ENCODE results near the gene H1-8.

Gene H1-8

GRCh38 chr3:129533406-129533805 lies 9.6 kb upstream of the H1-8 start:
- H3K4me3 ChIP-seq (ENCODE audit: low read depth, low read length): no peak overlapping the region
- no peaks in the 10 kb centered on the region for H3K9me3 ChIP-seq
- H3K4me1 ChIP-seq: no peaks in the 10 kb centered on the region
- no peaks in the 10 kb centered on the region for H3K27me3 ChIP-seq
- DNase-seq: no peak
- no peak for TF ChIP-seq CTCF (IDR thresholded peaks at IDR 0.05; ENCODE audit: low read depth, low read length)
- no peaks in the 10 kb centered on the region for H3K36me3 ChIP-seq

- Histone ChIP-seq H3K4me1 (no peaks in the 10 kb centered on the region), H3K9me3 (no peaks in the 10 kb centered on the region), H3K4me3 (ENCODE audit: low read depth, low read length) (no peak overlapping the region), H3K36me3 (no peaks in the 10 kb centered on the region), H3K27me3 (no peaks in the 10 kb centered on the region)
- no peak for TF ChIP-seq CTCF (IDR thresholded peaks at IDR 0.05; ENCODE audit: low read depth, low read length)
- DNase-seq: no peak
Measured at GRCh38 chr3:129534428-129535027, 8.4 kb upstream of the H1-8 start.

- Histone ChIP-seq H3K27me3 (no peaks in the 10 kb centered on the region), H3K4me1 (no peaks in the 10 kb centered on the region), H3K9me3 (no peaks in the 10 kb centered on the region), H3K4me3 (ENCODE audit: low read depth, low read length) (no peak overlapping the region), H3K36me3 (no peaks in the 10 kb centered on the region)
- TF ChIP-seq CTCF (IDR thresholded peaks at IDR 0.05; ENCODE audit: low read depth, low read length): no peak
- DNase-seq: no peak
Measured at GRCh38 chr3:129535075-129535474, 7.9 kb upstream of the H1-8 start.

- Histone ChIP-seq H3K4me1 (no peaks in the 10 kb centered on the region), H3K36me3 (no peaks in the 10 kb centered on the region), H3K4me3 (ENCODE audit: low read depth, low read length) (no peak overlapping the region), H3K9me3 (no peaks in the 10 kb centered on the region), H3K27me3 (no peaks in the 10 kb centered on the region)
- no peak for DNase-seq
- TF ChIP-seq CTCF (IDR thresholded peaks at IDR 0.05; ENCODE audit: low read depth, low read length): no peak
Measured at GRCh38 chr3:129536374-129536667, 6.7 kb upstream of the H1-8 start.

- DNase-seq: no peak
- no peaks in the 10 kb centered on the region for H3K36me3 ChIP-seq
- no peaks in the 10 kb centered on the region for H3K27me3 ChIP-seq
- H3K4me3 ChIP-seq (ENCODE audit: low read depth, low read length): no peak overlapping the region
- TF ChIP-seq CTCF (IDR thresholded peaks at IDR 0.05; ENCODE audit: low read depth, low read length): no peak
- no peaks in the 10 kb centered on the region for H3K9me3 ChIP-seq
- H3K4me1 ChIP-seq: no peaks in the 10 kb centered on the region
Measured at GRCh38 chr3:129536804-129537203, 6.2 kb upstream of the H1-8 start.

GRCh38 chr3:129539206-129539605 lies 3.8 kb upstream of the H1-8 start:
- no peak overlapping the region for H3K4me3 ChIP-seq (ENCODE audit: low read depth, low read length)
- no peaks in the 10 kb centered on the region for H3K27me3 ChIP-seq
- H3K4me1 ChIP-seq: no peaks in the 10 kb centered on the region
- no peak for TF ChIP-seq CTCF (IDR thresholded peaks at IDR 0.05; ENCODE audit: low read depth, low read length)
- H3K36me3 ChIP-seq: no peaks in the 10 kb centered on the region
- H3K9me3 ChIP-seq: no peaks in the 10 kb centered on the region
- no peak for DNase-seq
